WERI-Rb-1 (cell line): ENCODE data around the gene ITGA2.

Experiments
- DNase-seq: peaks from one replicate; pipeline ENCODE4 v3.0.0-alpha.2; 2020
- H3K27ac ChIP-seq: fragments of 250-450 bp; sonication (Bioruptor Pico); 2 replicates; pipeline ENCODE4 v1.5.1; 2020; ENCODE audit warnings: mild to moderate bottlenecking, moderate library complexity
- H3K27me3 ChIP-seq: fragments of 250-450 bp; sonication (Bioruptor Pico); 2 replicates; pipeline ENCODE4 v1.5.1; 2021; ENCODE audit warnings: mild to moderate bottlenecking, low read depth, moderate library complexity; ENCODE audit not compliant: insufficient read depth, severe bottlenecking
- H3K36me3 ChIP-seq: fragments of 250-450 bp; sonication (Bioruptor Pico); 2 replicates; pipeline ENCODE4 v1.5.1; 2020; ENCODE audit warnings: mild to moderate bottlenecking, moderate library complexity
- H3K4me3 ChIP-seq: 2 replicates; pipeline ENCODE4 v1.5.1; 2011; ENCODE audit warnings: low read depth, mild to moderate bottlenecking, control low read depth, low read length
- H3K9me3 ChIP-seq: fragments of 250-450 bp; sonication (Bioruptor Pico); 2 replicates; pipeline ENCODE4 v1.5.1; 2021; ENCODE audit warnings: mild to moderate bottlenecking, moderate library complexity; ENCODE audit not compliant: severe bottlenecking
- TF ChIP-seq, protein P1 (sequence below): IDR thresholded peaks from 2 replicates; pipeline ENCODE4 v1.5.1; 2011; ENCODE audit warnings: low read depth, mild to moderate bottlenecking, control low read depth, inconsistent platforms, low read length

Gene ITGA2

DNA sequence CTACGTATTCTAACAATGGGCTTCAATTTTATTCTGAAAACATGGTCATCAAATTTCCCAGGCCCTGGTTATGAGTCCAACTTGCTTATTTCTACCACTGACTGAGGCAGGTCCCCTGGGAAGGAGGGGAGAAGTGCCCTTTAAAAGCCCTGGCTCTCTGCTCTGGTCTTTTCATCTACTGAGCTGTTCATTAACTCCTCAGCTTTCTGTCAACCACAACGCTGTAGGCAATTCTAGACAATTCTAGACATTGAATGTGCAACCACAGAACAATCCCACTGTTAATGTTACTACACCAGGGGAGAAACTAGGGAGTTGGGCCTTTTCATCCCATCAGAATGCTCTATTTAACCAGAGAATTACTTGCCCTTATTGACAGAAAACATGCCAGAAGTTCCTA, 110.4 kb downstream of the ITGA2 start:
- H3K27me3 ChIP-seq = no peaks in the 10 kb centered on the region
- no peak overlapping the region for H3K4me3 ChIP-seq
- H3K27ac ChIP-seq = no peak overlapping the region
- no peak for DNase-seq
- H3K9me3 ChIP-seq = no peaks in the 10 kb centered on the region
- peaks cover 39% of the 10 kb centered on the region for H3K36me3 ChIP-seq
- TF ChIP-seq, protein P1, sequence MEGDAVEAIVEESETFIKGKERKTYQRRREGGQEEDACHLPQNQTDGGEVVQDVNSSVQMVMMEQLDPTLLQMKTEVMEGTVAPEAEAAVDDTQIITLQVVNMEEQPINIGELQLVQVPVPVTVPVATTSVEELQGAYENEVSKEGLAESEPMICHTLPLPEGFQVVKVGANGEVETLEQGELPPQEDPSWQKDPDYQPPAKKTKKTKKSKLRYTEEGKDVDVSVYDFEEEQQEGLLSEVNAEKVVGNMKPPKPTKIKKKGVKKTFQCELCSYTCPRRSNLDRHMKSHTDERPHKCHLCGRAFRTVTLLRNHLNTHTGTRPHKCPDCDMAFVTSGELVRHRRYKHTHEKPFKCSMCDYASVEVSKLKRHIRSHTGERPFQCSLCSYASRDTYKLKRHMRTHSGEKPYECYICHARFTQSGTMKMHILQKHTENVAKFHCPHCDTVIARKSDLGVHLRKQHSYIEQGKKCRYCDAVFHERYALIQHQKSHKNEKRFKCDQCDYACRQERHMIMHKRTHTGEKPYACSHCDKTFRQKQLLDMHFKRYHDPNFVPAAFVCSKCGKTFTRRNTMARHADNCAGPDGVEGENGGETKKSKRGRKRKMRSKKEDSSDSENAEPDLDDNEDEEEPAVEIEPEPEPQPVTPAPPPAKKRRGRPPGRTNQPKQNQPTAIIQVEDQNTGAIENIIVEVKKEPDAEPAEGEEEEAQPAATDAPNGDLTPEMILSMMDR = no peak

DNA sequence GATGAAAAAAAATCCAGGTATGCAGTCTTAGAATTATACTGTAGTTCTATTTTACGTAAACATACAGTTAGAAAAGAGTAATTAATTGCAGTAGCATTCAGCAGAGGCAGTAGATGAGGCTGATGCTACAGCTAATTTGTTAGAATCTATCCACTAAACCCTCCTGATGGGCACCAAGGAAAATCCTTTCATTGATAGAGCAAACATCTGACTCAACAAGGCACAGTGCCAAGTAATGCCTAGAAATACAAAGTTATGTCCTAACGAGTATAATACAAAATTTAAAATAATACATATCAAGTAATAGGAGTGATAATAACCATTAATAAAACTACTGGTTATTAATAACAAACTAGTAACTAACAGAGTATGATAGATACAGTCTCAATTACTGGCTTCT, 111.5 kb downstream of the ITGA2 start:
- Histone ChIP-seq H3K9me3 (no peaks in the 10 kb centered on the region), H3K4me3 (no peak overlapping the region), H3K36me3 (peaks cover 39% of the 10 kb centered on the region), H3K27me3 (no peaks in the 10 kb centered on the region), H3K27ac (no peak overlapping the region)
- DNase-seq = no peak
- TF ChIP-seq, protein P1 = no peak

DNA sequence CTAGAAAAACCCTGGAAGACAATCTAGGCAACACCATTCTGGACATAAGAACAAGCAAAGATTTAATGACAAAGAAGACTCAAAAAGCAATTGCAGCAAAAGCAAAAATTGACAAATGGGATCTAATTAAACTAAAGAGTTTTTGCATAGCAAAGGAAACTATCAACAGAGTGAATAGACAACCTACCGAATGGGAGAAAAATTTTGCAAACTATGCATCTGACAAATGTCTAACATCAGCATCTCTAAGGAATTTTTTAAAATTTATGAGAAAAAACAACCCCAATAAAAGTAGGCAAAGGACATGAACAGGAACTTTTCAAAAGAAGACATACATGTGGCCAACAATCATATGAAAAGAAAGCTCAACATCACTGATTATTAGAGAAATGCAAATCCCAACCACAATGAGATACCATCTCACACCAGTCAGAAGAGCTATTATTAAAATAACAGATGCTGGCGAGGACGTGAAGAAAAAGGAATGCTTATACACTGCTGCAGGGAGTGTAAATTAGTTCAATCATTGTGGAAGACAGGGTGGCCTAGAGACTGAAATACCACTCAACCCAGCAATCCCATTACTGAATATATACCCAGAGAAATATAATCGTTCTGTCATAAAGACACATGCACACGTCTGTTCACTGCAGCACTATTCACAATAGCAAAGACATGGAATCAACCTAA, 116.6 kb downstream of the ITGA2 start:
- H3K36me3 ChIP-seq = peaks cover 29% of the 10 kb centered on the region
- no peak overlapping the region for H3K4me3 ChIP-seq
- no peaks in the 10 kb centered on the region for H3K27me3 ChIP-seq
- TF ChIP-seq, protein P1 = no peak
- H3K27ac ChIP-seq = no peak overlapping the region
- DNase-seq = no peak
- H3K9me3 ChIP-seq = no peaks in the 10 kb centered on the region

DNA sequence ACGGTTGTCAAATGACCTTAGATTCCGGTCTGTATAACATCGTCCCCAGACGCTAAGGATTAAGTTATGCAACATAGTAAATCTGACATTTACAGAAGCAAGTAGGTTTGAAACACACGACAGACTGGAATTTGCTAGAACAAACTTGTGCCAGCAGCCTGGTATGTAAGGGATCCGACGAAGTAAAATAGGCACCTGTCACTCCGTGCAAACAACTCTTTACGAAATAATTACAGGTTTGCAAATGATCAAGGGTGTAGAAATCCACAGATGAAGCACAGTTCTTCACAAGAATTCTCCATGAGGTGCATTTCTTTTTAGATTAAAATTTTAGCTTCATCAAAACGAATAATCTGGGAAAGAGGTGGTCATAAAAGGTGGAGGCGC, 119.9 kb downstream of the ITGA2 start:
- H3K36me3 ChIP-seq = peaks cover 7% of the 10 kb centered on the region
- no peaks in the 10 kb centered on the region for H3K27me3 ChIP-seq
- H3K4me3 ChIP-seq = peak overlapping the region; percentile 89
- TF ChIP-seq, protein P1 = no peak
- no peaks in the 10 kb centered on the region for H3K9me3 ChIP-seq
- peak overlapping the region; percentile 66 for H3K27ac ChIP-seq
- DNase-seq = no peak

DNA sequence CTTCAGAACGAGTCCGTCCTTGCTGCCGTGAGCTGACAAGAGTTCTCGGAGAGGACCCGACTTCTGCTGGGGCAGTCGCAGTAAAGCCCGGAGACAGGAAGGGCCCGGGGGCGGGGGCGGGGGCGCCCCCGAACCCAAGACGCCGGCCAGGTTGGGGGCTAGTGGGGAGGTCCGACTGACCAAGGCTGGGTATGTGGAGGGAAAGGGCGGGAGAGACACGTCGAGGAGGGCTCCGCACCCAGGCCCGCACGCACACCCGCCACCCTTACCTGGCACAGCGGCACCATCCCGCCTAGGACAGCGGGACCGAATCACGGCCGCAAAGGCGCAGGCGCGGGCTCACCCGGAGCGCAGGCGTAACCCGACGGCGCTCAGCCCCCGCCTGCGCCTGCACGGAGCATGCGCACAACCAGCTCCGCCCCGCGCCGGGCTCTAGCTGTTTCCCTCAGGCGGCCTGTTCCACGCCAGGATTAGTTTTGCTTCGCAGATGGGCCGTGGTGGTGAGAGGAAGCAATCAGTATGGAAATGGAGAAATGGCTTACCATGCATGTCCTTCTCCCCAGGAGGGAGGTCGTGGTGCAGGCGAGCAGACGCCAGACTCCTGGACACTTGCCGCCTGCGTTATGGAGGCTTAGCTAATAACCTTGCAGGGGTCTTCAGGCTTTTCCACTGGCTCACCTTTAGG, 120.4 kb downstream of the ITGA2 start, which contains the start of gene MOCS2:
MOCS2 (minus strand) TSS at position 315 of the 685 bp plus-strand sequence. CDS start 2,583 bp downstream, outside the sequence.
- TF ChIP-seq, protein P1 = no peak
- DNase-seq = peak; percentile 94
- Histone ChIP-seq H3K36me3 (peaks cover 7% of the 10 kb centered on the region), H3K27ac (peak within 1 kb of the TSS; percentile 79), H3K9me3 (no peaks in the 10 kb centered on the region), H3K4me3 (peak within 1 kb of the TSS; percentile 89), H3K27me3 (no peaks in the 10 kb centered on the region)
